ENCODE data around the gene CPSF4L.

CPSF4L gene

GRCh38 chr17:73290399-73291259, 28.9 kb upstream of the CPSF4L start:
- DNase-seq (ENCODE audit: low spot score) = no peak
- H3K27ac ChIP-seq = peak overlapping the region; percentile 93
- ChIA-PET POLR2A (ENCODE audit: low non-redundant PET) (interaction anchor here (1.2 kb wide), 1 partner anchor 20 kb away, joined by 4 read pairs; no protein-coding TSS in a partner anchor), CTCF (interaction anchor here (0.8 to 0.9 kb wide), 2 partner anchors 20 to 35 kb away, joined by 3 to 5 read pairs; no protein-coding TSS in a partner anchor)
- no peak for TF ChIP-seq CTCF (conservative IDR thresholded peaks at IDR 0.05; ENCODE audit: low read depth)

- ChIA-PET CTCF (no interaction called here), POLR2A (ENCODE audit: low non-redundant PET) (no interaction called here)
- TF ChIP-seq CTCF (conservative IDR thresholded peaks at IDR 0.05; ENCODE audit: low read depth) = no peak
- DNase-seq (ENCODE audit: low spot score) = no peak
- peak overlapping the region; percentile 93 for H3K27ac ChIP-seq
Measured at GRCh38 chr17:73289549-73290254, 28.0 kb upstream of the CPSF4L start.

GRCh38 chr17:73288534-73289302, 27.0 kb upstream of the CPSF4L start:
- ChIA-PET POLR2A (ENCODE audit: low non-redundant PET) (no interaction called here), CTCF (no interaction called here)
- TF ChIP-seq CTCF (conservative IDR thresholded peaks at IDR 0.05; ENCODE audit: low read depth) = no peak
- peak overlapping the region; percentile 68 for H3K27ac ChIP-seq
- no peak for DNase-seq (ENCODE audit: low spot score)

GRCh38 chr17:73286863-73287296, 25.2 kb upstream of the CPSF4L start:
- peak; percentile 64 for DNase-seq (ENCODE audit: low spot score)
- H3K27ac ChIP-seq = peak overlapping the region; percentile 68
- no peak for TF ChIP-seq CTCF (conservative IDR thresholded peaks at IDR 0.05; ENCODE audit: low read depth)
- ChIA-PET CTCF (interaction anchor here (0.6 to 0.8 kb wide), 2 partner anchors 83 to 138 kb away, joined by 3 to 4 read pairs; no protein-coding TSS in a partner anchor), POLR2A (ENCODE audit: low non-redundant PET) (no interaction called here)

GRCh38 chr17:73285916-73286862, 24.5 kb upstream of the CPSF4L start:
- POLR2A ChIA-PET (ENCODE audit: low non-redundant PET) = no interaction called here
- no peak for TF ChIP-seq CTCF (conservative IDR thresholded peaks at IDR 0.05; ENCODE audit: low read depth)
- peak overlapping the region; percentile 68 for H3K27ac ChIP-seq
- DNase-seq (ENCODE audit: low spot score) = no peak
- CTCF ChIA-PET = interaction anchor here (0.6 to 0.8 kb wide), 2 partner anchors 84 to 138 kb away, joined by 3 to 4 read pairs; no protein-coding TSS in a partner anchor
